Gastroesophageal sphincter (tissue), 3 donors: ENCODE data around the gene CTNNA3.

Source experiments
- EP300 ChIP-seq: sonication (generic); formaldehyde crosslinking; IDR thresholded peaks from one replicate; pipeline ENCODE4 v1.6.1; 2017; ENCODE audit warnings: antibody characterized with exemption, mild to moderate bottlenecking
- POLR2A ChIP-seq, 2 donors: fragments of 450-650 bp; IDR thresholded peaks; one replicate each; pipeline ENCODE4 v1.6.1; 2017; ENCODE audit warnings: antibody characterized with exemption in 2 of 2, mild to moderate bottlenecking in 2 of 2, moderate library complexity in 1 of 2
- POLR2AphosphoS5 ChIP-seq: sonication (generic); formaldehyde crosslinking; IDR thresholded peaks from one replicate; pipeline ENCODE4 v1.6.1; 2017; ENCODE audit warnings: antibody characterized with exemption
- TF ChIP-seq, protein P1 (sequence below), 4 experiments: fragments of 200-600 bp in 2 of 4; fragments of 450-650 bp in 2 of 4; sonication (generic) in 1 of 4; IDR thresholded peaks; one replicate each; pipeline ENCODE4 v1.5.1; 2017 to 2019; ENCODE audit warnings: antibody characterized with exemption in 4 of 4, mild to moderate bottlenecking in 2 of 4, moderate library complexity in 2 of 4

DNA sequence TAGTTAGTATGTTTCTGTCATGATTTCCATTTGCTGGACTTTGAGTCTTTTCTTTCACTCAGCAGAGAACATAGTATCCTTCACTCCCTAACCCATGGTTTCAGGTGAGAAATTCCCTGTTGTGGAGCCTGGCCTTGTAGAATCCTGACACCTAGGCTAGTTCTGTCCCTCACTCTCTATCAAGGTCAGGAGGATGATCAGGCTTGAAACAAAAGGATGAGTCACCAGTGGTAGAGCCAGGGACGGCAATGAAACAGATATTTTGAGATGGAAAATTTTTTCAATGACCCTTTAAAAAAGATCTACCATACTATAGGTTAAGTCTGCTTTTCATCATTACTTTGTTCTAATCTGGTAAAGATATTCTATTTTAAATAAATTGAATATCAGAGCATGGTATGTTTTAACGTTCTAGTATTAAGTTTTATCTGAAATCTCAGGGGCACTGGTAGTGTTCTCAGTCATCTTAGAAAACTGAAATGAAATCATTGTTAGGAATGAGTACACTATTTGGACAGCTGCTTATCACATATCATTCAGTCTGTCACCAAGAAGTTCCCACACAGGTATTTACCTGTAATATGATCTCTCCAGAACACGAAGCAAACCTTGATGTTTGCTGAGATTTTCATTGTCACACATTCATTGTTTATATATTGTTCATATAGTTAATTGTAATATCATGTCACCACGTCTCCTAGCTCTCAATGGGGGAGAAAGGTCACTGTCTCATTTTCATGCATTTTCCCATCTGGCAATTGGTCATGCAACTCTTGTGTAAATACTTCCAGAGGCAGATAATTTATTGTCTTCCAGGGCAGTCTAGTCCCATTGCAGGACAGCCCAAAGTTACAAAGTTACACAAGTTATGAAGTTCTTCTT lies 1070.0 kb downstream of the CTNNA3 start:
- TF ChIP-seq POLR2AphosphoS5 (no peak), EP300 (no peak), POLR2A (IDR thresholded peaks at IDR 0.05) (no peak)
- TF ChIP-seq, protein P1, sequence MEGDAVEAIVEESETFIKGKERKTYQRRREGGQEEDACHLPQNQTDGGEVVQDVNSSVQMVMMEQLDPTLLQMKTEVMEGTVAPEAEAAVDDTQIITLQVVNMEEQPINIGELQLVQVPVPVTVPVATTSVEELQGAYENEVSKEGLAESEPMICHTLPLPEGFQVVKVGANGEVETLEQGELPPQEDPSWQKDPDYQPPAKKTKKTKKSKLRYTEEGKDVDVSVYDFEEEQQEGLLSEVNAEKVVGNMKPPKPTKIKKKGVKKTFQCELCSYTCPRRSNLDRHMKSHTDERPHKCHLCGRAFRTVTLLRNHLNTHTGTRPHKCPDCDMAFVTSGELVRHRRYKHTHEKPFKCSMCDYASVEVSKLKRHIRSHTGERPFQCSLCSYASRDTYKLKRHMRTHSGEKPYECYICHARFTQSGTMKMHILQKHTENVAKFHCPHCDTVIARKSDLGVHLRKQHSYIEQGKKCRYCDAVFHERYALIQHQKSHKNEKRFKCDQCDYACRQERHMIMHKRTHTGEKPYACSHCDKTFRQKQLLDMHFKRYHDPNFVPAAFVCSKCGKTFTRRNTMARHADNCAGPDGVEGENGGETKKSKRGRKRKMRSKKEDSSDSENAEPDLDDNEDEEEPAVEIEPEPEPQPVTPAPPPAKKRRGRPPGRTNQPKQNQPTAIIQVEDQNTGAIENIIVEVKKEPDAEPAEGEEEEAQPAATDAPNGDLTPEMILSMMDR (IDR thresholded peaks at IDR 0.05), result no peak
